ENCODE results near the gene CUBN.

- no peak for TF ChIP-seq IRF1 (CRISPR knock-in tag; IDR thresholded peaks at IDR 0.05)
- TF ChIP-seq NR3C1 (CRISPR knock-in tag; conservative IDR thresholded peaks at IDR 0.05; ENCODE audit: low read depth): no peak
- TF ChIP-seq, protein P1, sequence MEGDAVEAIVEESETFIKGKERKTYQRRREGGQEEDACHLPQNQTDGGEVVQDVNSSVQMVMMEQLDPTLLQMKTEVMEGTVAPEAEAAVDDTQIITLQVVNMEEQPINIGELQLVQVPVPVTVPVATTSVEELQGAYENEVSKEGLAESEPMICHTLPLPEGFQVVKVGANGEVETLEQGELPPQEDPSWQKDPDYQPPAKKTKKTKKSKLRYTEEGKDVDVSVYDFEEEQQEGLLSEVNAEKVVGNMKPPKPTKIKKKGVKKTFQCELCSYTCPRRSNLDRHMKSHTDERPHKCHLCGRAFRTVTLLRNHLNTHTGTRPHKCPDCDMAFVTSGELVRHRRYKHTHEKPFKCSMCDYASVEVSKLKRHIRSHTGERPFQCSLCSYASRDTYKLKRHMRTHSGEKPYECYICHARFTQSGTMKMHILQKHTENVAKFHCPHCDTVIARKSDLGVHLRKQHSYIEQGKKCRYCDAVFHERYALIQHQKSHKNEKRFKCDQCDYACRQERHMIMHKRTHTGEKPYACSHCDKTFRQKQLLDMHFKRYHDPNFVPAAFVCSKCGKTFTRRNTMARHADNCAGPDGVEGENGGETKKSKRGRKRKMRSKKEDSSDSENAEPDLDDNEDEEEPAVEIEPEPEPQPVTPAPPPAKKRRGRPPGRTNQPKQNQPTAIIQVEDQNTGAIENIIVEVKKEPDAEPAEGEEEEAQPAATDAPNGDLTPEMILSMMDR (IDR thresholded peaks at IDR 0.05): no peak
- TF ChIP-seq ZNF416 (CRISPR knock-in tag; IDR thresholded peaks at IDR 0.05): no peak
- TF ChIP-seq SOX15 (CRISPR knock-in tag; IDR thresholded peaks at IDR 0.05): no peak
- no peak for TF ChIP-seq TEAD4 (CRISPR knock-in tag; IDR thresholded peaks at IDR 0.05)
Observed at GRCh38 chr10:17144757-17145156, 15.1 kb upstream of the CUBN start.

Data from WTC11 (cell line).